D721Med (cell line): Measurements from ENCODE around the gene RSPH4A.

Experiments used
- DNase-seq: peaks from one replicate; pipeline ENCODE4 v3.0.0; 2011; ENCODE audit warnings: low spot score; ENCODE audit not compliant: insufficient read length
- FAIRE-seq: peaks from 2 replicates; lab custom pipeline; 2011; peaks lifted over from hg19 to GRCh38; lab: Jason Lieb, UNC
- TF ChIP-seq, protein P1 (sequence below): IDR thresholded peaks from 2 replicates; pipeline ENCODE4 v1.5.1; 2012; ENCODE audit warnings: mild to moderate bottlenecking, control low read depth; ENCODE audit not compliant: insufficient read depth; ENCODE audit errors: missing control alignments

RSPH4A gene

GRCh38 chr6:116575227-116575626, 41.1 kb upstream of the RSPH4A start:
- FAIRE-seq (no peak), DNase-seq (no peak)
- TF ChIP-seq, protein P1, sequence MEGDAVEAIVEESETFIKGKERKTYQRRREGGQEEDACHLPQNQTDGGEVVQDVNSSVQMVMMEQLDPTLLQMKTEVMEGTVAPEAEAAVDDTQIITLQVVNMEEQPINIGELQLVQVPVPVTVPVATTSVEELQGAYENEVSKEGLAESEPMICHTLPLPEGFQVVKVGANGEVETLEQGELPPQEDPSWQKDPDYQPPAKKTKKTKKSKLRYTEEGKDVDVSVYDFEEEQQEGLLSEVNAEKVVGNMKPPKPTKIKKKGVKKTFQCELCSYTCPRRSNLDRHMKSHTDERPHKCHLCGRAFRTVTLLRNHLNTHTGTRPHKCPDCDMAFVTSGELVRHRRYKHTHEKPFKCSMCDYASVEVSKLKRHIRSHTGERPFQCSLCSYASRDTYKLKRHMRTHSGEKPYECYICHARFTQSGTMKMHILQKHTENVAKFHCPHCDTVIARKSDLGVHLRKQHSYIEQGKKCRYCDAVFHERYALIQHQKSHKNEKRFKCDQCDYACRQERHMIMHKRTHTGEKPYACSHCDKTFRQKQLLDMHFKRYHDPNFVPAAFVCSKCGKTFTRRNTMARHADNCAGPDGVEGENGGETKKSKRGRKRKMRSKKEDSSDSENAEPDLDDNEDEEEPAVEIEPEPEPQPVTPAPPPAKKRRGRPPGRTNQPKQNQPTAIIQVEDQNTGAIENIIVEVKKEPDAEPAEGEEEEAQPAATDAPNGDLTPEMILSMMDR, result no peak

- FAIRE-seq (no peak), DNase-seq (no peak)
- TF ChIP-seq, protein P1, result no peak
Observed at GRCh38 chr6:116577486-116577885, 38.8 kb upstream of the RSPH4A start.

DNA sequence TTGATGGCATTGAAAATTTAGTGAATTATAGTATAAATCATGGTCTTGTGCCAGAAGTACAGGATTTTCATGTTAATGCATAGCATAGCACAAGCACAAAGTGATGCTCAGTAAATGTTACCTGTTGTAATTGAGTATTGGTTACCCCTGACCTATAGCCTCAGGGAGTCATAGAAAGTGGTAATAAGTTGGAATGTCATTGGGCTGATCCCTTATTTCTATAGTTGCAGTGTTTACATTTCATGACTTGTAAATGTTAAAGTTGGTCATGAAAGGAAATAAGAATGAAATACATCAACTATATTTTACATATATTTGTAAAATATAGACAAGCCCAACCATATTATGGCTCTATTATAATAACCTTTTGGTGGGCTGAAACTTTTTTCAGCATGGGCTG, 37.9 kb upstream of the RSPH4A start:
- TF ChIP-seq, protein P1, result no peak
- DNase-seq (no peak), FAIRE-seq (no peak)

DNA sequence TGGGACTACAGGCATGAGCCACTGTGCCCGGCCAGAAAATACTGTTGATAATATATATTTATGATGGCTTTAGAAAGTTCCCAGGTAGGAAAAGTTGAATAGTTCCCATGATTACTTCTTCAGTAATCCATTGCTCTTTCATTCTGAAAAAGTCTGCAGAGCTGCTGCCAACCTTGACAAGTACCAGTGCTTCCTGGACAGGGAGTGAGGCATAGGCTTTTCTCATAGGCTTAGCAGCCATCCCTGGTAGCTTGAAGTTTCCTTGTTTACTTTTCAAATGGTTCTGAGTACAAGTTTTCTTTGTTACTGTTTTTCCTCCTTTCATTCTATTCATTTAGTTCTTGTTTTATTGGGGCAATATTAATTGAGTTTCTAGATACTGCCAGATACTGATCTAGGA, 37.1 kb upstream of the RSPH4A start:
- FAIRE-seq (no peak), DNase-seq (no peak)
- TF ChIP-seq, protein P1, result no peak

GRCh38 chr6:116580198-116580597, 36.1 kb upstream of the RSPH4A start:
- FAIRE-seq, result no peak
- TF ChIP-seq, protein P1, result no peak
- no peak for DNase-seq

DNA sequence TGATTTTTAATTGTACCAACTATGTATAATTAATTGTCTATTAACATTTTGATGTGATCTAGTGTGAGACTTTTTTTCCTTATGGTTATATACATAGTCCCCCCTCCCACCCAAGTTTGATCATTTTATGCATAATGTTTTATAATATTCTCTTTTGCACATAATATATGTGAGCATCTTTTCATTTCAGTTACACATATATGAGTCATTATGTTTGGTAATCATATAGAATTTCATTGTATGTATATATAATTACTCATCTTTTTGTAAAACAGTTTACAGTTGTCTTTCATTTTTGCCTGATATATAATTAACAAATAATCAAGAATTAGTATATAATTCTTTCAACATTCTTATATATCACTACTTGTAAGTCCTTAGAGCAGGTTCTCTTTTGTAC, 30.0 kb upstream of the RSPH4A start:
- TF ChIP-seq, protein P1, result no peak
- DNase-seq (no peak), FAIRE-seq (no peak)

- DNase-seq (no peak), FAIRE-seq (no peak)
- TF ChIP-seq, protein P1, result no peak
Observed at GRCh38 chr6:116586738-116587137, 29.5 kb upstream of the RSPH4A start.
